Fibroblast of lung (primary cell): ENCODE measurements around the gene ANKRD53.

ENCODE experiments used
- EZH2 ChIP-seq: IDR thresholded peaks from 2 replicates; pipeline ENCODE4 v1.5.1; 2012; ENCODE audit warnings: low read length, control low read depth, mild to moderate bottlenecking; ENCODE audit errors: missing control alignments
- TF ChIP-seq, protein P1 (sequence below), 2 donors: IDR thresholded peaks in 1 of 2; conservative IDR thresholded peaks in 1 of 2; 1 replicate in 1 of 2; 2 replicates in 1 of 2; pipeline ENCODE4 v1.5.1; 2011 to 2012; ENCODE audit warnings: low read length in 2 of 2, control low read depth in 1 of 2, inconsistent platforms in 1 of 2, low read depth in 1 of 2, mild to moderate bottlenecking in 1 of 2

DNA sequence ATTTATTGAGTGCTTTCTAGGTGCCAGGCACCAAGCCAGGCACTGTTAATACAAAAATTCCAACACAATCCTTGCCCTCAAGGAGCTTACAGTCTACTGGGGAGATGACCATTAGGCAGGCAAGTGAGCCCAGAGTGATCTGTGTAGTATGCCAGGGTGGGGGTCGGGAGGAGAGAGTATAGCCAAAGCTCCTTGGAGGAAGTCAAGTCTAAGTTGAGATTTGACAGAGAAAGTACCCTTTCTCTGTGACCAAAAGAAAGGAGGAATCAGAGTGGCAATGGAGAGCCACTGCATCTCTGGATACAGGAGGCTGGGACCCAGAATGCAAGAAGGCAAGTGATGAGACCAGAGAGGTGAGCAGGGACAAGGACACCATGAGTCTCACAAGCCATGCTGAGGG lies 7.5 kb downstream of the ANKRD53 start:
- no peak for TF ChIP-seq EZH2
- TF ChIP-seq, protein P1, sequence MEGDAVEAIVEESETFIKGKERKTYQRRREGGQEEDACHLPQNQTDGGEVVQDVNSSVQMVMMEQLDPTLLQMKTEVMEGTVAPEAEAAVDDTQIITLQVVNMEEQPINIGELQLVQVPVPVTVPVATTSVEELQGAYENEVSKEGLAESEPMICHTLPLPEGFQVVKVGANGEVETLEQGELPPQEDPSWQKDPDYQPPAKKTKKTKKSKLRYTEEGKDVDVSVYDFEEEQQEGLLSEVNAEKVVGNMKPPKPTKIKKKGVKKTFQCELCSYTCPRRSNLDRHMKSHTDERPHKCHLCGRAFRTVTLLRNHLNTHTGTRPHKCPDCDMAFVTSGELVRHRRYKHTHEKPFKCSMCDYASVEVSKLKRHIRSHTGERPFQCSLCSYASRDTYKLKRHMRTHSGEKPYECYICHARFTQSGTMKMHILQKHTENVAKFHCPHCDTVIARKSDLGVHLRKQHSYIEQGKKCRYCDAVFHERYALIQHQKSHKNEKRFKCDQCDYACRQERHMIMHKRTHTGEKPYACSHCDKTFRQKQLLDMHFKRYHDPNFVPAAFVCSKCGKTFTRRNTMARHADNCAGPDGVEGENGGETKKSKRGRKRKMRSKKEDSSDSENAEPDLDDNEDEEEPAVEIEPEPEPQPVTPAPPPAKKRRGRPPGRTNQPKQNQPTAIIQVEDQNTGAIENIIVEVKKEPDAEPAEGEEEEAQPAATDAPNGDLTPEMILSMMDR (conservative IDR thresholded peaks at IDR 0.05 in 1 of 2, IDR thresholded peaks at IDR 0.05 in 1 of 2; ENCODE audit: low read depth in 1 of 2, low read length in 2 of 2): no peak
